Activated effector memory CD4-positive, alpha-beta T cell treated with anti-CD3 and anti-CD28 coated beads, Interleukin-2, amount 50 U/mL, for 16 hours (primary cell): ENCODE results near the gene SNAI3.

Experiments used
- DNase-seq: peaks from one replicate; pipeline ENCODE4 v3.0.0-alpha.2; 2020

The SNAI3 gene

DNA sequence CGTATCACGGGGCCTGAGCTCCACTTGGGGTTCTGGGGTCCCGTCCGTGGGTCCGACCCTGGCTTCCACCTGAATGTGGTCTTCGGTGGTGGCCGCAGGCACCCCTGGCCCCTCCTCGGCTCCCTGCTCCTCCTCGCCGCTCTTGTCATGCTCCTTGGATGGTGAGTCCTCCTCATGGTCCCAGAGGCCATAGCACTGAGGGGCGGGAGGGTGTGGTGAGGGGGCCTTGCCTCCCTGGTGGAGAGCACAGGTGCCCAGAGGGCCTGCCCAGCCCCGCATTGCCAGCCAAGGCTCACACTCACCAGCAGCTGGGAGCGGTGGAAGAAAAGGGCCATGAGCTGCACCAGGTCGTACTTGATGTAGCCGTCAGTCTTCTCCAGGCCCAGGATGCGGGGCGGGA, 34.9 kb upstream of the SNAI3 start:
- no peak for DNase-seq

DNA sequence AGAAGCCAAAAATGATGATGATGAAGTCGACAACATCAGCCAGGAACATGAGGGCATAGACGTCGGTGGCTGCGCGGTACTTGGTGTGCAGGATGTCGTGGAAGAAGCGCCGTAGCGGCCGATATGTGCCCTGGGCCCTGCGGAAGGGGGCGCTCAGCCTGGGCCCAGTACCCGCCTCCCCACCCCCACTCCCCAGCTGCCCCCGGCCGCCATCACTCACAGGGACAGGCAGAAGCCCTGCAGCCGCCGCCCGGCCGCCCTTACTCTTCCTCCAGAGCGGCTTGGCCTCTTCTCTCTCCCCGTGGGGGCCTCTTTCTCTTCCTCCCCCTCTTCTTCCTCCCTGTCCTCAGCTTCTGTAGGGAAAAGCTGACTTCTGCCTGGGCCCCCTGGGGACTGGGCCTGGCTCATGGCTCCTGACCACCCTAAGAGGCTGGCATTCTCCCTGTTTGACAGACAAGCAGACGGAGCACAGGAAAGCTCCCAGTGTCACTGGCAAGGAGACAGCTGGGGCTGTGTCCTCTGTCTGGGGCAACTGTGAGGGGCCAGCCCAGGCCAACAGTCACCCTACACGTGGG, 34.2 kb upstream of the SNAI3 start:
- no peak for DNase-seq

DNA sequence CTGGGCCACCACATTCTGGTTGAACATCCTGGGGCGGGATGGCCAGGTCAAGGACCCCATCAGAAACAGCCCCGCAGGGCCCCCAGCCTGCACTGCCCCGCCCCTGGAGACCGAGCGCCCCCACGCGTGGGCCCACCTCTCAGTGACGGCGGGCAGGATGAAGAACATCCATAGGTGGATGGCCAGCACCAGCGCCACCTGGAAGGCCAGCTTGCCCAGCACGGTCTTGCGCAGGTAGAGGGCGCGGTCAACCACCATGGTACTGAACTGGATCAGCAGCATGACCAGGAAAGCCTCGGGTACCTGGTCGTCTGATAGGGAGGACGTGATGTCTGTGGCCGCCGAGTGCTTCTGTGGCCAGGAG, 33.6 kb upstream of the SNAI3 start:
- no peak for DNase-seq

DNA sequence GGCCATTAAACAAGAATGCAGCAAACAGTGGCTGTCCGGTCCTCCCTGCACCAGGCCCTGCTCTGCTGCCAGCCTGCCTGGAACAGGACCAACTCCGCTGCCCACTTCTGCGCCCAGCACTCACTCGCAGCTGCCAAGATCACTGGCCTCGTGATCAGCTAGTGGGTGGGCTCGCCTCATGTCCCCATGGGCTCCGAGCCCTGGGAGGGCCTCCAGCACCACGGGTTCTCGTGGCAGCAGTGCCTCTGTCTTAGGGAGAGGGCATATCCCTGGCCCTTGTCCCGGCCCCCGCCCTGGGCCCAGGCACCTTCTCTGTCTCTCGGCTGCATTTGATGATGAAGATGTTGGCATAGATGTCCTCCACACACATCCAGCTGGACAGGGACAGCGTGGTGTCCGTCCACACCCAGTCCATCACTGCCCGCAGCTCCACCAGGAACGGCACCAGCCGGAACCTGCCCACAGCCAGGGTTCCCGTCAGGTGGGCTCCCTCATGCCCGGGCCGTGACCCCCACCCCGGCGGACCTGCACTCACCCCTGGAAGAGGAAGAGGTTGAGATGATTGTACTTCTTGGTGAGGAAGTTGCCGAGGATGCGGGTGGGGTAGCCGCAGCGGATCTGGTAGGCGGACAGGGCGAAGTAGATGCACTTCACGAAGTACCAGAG, 33.1 kb upstream of the SNAI3 start:
- no peak for DNase-seq

DNA sequence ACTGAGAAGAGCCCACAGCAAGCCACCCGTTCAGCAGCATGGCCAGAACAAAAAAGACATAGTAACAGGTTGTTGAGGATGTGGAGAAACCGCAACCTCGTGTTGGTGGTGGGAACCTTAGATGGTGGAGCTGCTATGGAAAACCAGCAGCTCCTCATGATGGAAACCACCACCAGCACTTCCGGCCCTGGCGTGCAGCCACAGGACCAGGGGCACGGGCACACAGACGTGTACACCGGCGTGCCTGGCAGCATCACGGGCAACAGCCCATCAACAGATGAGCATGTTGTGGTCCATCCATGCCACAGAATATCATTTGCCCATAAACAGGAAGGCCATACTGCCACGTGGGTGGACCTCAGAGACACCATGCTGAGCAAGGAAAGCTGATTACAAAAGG, 31.9 kb upstream of the SNAI3 start:
- no peak for DNase-seq

DNA sequence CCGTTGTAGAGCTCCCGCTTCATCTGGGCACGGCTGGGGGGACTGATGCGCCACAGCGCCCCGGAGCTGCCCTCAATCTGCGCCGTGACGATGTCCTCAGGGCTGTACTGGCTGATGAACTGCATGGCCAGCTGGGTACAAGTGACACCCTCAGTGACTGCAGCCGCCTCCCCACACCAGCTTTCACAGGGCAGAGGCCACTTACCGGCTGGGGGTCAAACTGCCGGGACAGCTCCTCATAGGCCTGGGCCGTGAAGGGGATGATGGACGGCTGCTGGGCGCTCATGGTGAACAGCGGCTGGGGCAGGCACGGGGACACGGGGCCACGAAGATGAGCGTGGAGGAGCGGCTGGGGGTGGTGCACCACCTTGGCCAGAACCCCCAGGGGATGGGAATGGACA, 30.3 kb upstream of the SNAI3 start:
- no peak for DNase-seq

DNA sequence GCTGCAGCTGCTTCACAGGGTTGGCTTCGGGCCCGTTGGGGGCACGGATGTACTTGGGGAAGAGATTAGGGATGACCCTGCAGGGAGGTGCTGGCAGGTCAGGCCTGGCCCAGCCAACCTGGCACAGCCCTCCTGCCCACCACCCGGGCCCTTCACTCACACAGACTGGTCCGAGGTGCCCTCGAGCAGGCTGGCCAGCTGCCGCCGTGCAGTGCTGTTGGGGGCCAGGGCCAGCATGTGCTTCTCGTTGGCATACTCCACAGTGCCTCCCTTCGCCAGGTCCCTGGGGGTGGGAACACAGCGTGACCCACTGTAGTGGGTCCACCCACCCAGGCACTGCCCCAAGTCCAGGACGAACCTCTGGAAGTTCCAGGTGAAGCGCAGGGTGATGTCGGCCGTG, 29.9 kb upstream of the SNAI3 start:
- DNase-seq: no peak

DNA sequence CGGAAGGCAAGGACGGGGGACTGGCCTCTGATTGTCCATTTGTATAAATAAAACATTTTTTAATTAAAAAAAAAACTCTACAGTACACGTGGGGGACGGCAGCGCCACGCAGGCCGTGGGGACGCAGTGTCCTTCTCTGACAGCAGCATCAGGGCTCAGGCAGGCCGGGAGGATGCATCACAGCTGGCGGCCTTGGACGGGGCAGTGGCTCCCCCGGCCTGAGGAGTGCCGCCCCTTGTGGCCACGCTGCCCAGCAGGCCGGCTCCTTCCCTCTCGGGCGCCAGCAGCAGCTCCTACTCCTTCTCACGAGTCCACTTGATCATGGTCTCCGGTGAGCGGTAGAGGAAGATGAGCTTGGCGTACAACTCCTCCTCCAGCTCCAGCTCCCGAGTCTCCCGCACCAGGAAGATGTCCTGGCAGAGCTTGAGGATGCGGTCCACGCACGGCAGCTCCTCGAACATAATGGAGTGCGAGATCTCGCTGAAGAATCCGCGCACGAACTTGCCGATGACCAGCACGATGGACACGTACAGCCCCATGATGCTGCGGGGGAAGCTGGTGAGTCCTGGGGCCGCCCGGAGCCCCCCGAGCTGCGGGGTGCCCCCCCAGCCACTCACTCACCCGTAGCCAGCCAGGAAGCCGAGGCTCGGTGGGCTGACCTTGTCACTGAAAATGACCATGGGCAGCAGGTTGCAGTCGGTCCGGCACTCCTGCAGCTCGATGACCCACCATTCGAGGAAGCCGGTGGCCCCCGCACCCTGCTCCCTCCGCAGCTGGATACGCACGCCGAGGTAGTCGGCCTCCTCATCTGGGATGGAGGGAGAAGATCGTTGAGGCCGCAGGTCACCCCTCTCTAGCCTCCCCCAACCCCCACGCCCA, 29.2 kb upstream of the SNAI3 start:
- no peak for DNase-seq

DNA sequence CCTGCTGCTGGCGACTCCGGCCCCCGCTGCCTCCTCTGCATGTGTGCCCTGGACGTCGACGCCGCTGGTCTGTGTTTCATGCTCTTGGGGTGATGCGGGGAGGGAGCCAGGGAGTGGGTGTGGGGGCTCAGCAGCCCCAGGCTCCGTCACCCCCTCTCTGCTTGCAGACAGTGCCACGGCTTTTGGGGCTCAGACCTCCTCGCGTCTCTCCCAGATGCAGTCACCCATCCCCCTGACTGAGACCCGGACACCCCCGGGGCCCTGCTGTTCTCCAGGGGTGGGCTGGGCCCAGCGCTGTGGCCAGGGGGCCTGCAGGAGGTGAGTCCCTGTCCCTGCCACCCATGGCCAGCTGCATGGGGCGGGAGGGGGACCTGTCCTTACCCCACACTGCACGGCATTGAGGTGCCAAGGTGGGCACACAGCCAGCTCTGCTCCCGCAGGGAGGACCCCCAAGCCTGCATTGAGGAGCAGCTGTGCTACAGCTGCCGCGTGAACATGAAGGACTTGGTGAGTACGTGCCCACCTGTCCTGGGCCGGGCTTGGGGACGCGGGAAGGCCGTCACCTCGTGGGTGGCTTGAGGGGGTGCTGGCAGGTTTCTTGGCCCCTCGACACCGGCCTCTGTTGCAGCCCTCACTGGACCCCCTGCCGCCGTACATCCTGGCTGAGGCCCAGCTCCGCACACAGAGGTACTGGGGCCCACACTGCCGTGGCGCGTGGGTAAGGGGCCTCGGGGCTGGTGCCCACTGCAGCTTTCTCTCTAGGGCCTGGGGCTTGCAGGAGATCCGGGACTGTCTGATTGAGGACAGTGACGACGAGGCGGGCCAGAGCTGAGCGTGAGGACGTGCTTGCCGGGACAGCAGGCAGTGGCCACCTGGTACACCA, 28.4 kb upstream of the SNAI3 start:
- DNase-seq: no peak

DNA sequence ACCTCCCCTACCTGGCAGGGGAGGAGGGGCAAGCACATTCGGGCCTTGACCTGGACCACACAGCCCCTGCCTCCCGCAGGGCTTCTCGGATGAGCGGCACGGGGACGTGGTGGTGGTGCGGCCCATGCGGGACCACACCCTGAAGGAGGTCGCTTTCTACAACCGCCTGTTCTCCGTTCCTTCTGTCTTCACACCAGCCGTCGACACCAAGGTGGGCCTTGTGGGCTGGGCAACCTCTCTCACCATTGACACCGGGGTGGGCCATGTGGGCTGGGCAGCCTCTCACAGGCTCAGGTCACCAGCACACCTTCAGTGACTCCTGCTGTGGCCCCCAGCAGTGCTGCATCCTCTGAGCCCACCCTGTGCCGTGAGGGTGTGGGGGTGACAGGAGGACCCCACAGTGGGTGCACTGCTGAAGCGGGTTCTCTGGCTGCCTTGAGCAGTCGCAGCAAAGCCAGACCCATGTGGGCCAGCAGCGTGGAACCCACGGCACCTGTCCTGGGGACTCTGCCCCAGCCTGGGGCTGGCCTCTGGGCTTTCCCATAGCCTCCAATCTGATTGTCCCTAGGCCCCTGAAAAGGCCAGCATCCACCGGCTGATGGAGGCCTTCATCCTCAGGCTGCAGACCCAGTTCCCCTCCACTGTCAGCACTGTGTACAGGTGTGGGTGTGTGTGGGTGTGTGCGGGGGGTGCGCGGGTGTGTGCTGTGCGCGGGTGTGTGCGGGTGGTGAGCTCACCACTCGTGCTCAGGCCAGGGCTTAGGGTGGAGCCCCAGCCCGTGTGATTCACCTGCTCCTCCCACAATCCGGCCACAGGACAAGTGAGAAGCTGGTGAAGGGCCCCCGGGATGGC, 27.5 kb upstream of the SNAI3 start:
- no peak for DNase-seq

DNA sequence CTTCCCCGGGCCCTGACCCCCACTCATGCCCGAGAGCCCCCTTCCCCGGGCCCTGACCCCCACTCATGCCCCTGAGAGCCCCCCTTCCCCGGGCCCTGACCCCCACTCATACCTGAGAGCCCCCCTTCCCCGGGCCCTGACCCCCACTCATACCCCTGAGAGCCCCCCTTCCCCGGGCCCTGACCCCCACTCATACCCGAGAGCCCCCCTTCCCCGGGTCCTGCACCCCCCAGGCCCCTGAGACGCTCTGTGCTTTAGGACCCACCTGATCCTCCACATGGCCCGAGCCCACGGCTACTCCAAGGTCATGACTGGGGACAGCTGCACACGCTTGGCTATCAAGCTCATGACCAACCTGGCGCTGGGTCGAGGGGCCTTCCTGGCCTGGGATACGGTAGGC, 26.7 kb upstream of the SNAI3 start:
- DNase-seq: no peak

DNA sequence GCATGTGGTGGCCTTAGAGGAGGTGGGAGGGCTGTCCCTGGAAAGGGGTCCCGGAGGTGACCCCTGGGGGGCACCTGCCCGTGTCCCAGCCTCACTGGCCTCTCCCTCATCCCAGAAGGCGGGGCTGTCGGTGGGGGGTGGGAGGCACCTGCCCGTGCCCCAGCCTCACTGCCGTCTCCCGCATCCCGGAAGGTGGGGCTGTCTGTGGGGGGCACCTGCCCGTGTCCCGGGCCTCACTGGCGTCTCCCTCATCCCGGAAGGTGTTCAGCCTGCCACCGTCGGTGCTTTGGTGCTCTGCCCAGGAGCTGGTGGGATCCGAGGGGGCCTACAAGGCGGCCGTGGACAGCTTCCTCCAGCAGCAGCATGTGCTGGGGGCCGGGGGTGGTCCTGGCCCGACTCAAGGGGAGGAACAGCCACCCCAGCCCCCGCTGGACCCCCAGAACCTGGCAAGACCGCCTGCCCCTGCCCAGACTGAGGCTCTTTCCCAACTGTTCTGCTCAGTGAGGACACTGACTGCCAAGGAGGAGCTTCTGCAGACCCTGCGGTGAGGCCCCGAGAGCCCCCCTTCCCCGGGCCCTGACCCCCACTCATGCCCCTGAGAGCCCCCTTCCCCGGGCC, 26.2 kb upstream of the SNAI3 start:
- no peak for DNase-seq

DNA sequence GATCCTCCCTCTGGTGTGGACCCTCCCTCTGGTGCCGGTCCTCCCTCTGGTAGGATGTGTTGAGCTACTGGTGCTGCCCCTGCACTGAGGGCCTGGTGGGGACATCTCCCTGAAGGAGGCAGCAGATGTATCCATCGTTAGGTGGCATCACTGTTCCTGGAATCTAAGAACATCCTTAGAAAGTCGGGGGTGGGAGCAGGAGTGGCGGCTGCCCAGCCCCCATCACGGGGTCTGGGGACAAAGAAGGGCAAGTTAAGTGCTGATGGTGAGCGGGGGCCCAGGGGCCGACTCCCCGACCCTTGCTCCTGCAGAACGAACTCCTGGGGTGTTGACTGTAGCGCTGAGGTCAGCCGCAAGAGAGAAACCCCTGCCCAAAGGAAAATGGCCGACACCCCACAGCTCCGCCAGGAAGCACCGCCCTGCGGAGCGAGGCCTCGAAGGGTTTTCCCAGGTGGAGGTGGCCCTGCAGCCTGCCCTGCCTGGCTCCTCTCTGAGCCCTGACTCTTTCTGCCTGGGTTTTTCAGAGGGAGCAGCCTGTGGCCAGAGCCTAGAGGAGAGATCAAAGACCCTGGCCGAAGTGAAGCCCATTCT, 25.5 kb upstream of the SNAI3 start:
- DNase-seq: no peak

DNA sequence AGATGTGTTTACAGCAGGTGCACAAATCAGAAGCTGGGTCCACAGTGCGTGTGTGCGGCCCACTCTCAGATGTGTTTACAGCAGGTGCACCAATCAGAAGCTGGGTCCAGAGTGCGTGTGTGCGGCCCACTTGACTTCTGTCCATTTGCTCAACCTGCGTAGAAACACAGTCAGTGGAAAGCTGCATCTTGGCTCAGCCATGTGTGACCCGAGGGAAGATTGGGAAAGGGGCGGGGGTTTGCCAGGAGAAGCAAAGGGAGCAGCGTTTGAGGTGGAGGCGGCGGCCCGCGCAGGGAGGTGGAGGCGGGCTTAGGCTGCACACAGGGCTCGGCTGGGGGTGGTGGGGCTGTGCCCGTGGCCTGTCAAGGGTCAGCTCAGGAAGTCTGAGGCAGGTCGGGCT, 24.2 kb upstream of the SNAI3 start:
- no peak for DNase-seq

DNA sequence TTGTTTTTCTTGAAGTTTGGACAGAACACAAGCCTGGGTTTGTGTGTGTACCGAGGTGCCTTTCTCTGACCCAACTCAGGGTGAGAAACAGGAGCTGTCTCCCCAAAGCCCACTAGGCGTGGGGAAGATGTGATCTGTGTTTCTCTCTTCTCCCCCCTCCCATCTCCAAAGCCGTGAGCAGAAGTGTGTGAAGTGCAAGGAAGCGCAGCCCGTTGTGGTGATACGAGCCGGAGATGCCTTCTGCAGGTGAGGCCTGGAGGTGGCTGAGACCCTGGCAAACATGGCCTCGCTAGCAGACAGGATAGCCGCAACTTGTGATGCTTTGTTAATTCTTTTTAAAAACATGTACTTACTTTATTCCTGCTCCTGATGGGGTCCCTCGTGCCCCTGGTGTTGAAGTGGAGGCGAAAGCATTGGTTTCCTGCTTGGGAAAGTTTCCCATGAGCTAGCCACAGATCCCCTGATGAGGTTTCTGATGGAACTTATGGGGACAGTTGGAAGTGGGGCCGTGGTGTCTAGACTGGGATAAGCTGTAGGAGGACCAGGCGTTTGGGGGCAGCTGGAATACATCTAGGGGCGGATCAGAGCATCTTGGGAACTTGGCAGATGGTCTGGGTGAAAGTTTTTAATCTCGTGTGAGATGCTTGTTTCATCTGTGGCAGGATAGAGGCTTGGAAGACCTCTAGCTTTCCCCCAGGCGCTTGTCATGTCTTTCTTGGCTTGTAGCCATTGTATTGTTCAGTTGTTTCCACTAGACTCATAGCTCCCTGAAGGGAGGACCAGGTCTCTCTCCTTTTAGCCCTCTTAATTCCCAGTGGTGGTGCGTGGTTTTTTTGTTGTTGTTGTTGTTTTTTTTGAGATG, 20.9 kb upstream of the SNAI3 start:
- no peak for DNase-seq

DNA sequence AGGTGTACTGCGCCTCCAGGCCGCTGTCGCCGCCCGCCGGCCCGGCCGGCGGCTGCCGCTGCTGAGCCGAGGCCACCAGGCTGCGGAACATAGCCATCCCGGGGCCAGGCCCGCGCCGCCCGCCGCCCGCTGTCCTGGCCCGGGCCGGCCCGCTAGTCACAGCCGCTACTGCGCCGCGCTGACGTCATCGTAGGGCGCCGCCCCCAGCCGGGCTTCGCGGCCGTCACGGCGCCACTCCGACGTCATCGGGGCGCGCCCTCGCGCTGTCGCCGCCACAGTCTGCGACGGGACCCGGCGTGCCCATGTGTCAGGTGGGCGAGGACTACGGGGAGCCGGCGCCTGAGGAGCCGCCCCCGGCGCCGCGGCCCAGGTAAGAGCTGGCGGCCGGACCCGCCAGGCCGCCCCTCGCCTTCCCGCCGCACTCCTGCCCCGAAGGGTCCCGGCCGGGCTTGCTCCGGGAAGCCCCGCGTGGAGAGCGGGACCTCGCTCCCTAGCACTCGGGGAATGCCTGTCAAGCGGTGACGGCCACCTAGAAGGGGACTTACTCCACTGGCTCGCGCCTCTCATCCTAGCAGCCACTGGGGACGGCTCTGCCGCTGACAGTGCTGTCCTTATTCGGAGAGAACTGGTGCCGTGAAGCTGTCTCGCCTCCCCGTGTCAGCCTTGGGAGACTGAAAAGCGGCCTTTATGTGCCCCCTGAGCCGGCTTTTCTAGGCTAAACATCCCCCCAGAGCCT, 20.1 kb upstream of the SNAI3 start, which contains the start of the genes CTU2 and RNF166:
CTU2 (plus strand) TSS at position 275 of the 736 bp plus-strand sequence; CDS start at position 303, 28 bp downstream.
RNF166 (minus strand) TSS at position 180 of the 736 bp plus-strand sequence; CDS start at position 97, 83 bp downstream.
- DNase-seq: peak; percentile 98

DNA sequence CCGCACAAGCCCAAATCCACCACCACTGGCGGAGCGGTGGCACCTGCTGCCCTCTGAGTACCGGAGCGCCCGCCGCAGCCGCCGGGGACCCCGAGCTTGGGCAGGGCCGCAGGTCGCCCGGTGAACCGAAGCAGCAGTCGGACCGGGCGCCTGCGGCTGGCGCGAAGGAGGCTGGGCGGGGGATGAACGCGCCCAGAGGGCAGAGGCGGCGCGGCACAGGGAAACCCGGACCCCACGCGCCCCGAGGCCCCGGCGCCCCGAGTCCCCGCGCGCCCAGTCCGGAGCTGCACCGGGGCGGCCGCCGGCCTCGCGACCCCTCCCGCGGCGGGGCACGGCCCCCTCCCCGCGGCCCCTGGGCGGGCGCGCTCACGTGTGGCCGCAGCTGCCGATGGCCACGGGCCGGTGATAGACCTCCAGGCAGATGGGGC, 19.5 kb upstream of the SNAI3 start:
- peak; percentile 74 for DNase-seq

DNA sequence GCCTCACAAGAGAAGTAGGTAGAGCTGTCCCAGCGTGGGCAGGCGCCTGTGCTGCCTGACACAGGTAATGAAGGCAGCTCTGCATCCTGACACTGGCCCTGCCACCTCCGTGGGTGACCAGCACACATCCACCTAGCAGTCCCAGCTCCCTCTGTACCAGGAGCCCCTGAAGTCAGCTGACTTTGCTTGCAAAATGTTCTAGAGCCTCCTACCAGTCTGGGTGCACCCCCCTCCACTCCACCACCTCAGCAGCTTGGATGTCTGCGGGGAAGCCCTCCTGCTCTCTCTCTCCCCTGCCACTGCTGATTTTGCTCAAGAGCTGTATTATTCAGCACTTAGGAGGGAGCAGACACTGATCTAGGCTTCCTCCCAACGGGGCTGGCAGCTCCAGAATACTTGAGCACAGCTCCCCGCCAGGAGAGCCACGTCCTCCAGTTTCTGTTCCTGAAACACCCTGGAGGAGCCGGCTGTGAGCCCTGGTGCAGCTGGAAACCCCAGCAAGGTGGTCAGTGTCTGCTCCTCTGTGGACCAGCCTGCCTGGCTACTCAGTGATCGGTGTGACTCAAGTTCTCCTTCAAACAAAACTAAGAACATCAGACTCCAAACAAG, 18.9 kb upstream of the SNAI3 start:
- peak; percentile 72 for DNase-seq
